Activated T-cell treated with anti-CD3 and anti-CD28 coated beads for 48 hours (primary cell): ENCODE measurements around the gene RNF44.

Source experiments
- DNase-seq: peaks from one replicate; pipeline ENCODE4 v3.0.0-alpha.2; 2020; ENCODE audit warnings: low read depth

RNF44 gene

GRCh38 chr5:176536902-176537553, at the start of gene RNF44:
Gene RNF44, minus strand, starts transcription at chr5:176537402. Its CDS starts 4,930 bp downstream, at chr5:176532472.
- peak; percentile 99 for DNase-seq

- no peak for DNase-seq
Measured at GRCh38 chr5:176583076-176583475, 45.9 kb upstream of the RNF44 start.

GRCh38 chr5:176581361-176581760, 44.2 kb upstream of the RNF44 start:
- no peak for DNase-seq

GRCh38 chr5:176579323-176579722, 42.1 kb upstream of the RNF44 start:
- no peak for DNase-seq

- no peak for DNase-seq
Measured at GRCh38 chr5:176578391-176578808, 41.2 kb upstream of the RNF44 start.

- no peak for DNase-seq
Measured at GRCh38 chr5:176577312-176578176, 40.3 kb upstream of the RNF44 start.

- no peak for DNase-seq
Measured at GRCh38 chr5:176575488-176576422, 38.6 kb upstream of the RNF44 start.

- DNase-seq = no peak
Measured at GRCh38 chr5:176575066-176575465, 37.9 kb upstream of the RNF44 start.

- DNase-seq = no peak
Measured at GRCh38 chr5:176574297-176574591, 37.0 kb upstream of the RNF44 start.

GRCh38 chr5:176573564-176574296, 36.5 kb upstream of the RNF44 start:
- peak; percentile 71 for DNase-seq

- DNase-seq = no peak
Measured at GRCh38 chr5:176570044-176570443, 32.8 kb upstream of the RNF44 start.

GRCh38 chr5:176568657-176569056, 31.5 kb upstream of the RNF44 start:
- no peak for DNase-seq

GRCh38 chr5:176565760-176566288, 28.6 kb upstream of the RNF44 start:
- DNase-seq = no peak

GRCh38 chr5:176564002-176564401, 26.8 kb upstream of the RNF44 start:
- no peak for DNase-seq

- DNase-seq = no peak
Measured at GRCh38 chr5:176562189-176562588, 25.0 kb upstream of the RNF44 start.

GRCh38 chr5:176561259-176561658, 24.1 kb upstream of the RNF44 start:
- no peak for DNase-seq

GRCh38 chr5:176560364-176560763, 23.2 kb upstream of the RNF44 start:
- DNase-seq = peak; percentile 39

GRCh38 chr5:176559683-176560082, 22.5 kb upstream of the RNF44 start:
- DNase-seq = no peak

- no peak for DNase-seq
Measured at GRCh38 chr5:176557846-176558245, 20.6 kb upstream of the RNF44 start.

GRCh38 chr5:176553260-176554085, 16.3 kb upstream of the RNF44 start:
- DNase-seq = no peak
